ENCODE measurements around the gene C1QTNF2. TPM values are rescaled to one million over a fixed set of nuclear protein-coding genes. Genes with fewer than 3 reads are reported as not detected.

The C1QTNF2 gene
- total RNA-seq, 1 donor from 2014 or later: not detected

- TF ChIP-seq CTCF (IDR thresholded peaks at IDR 0.05; ENCODE audit: insufficient read depth, low read length, severe bottlenecking): no peak
- H3K36me3 ChIP-seq (ENCODE audit: control insufficient read depth, insufficient read depth, low read length): peaks cover 6% of the 10 kb centered on the region
- FAIRE-seq: no peak
- peak within 1 kb of the TSS; percentile 63 for H3K4me3 ChIP-seq (ENCODE audit: low read depth, low read length)
- no peaks in the 10 kb centered on the region for H3K27me3 ChIP-seq (ENCODE audit: control insufficient read depth, insufficient read depth, low read length)
- DNase-seq (ENCODE audit: low read depth): peak; percentile 33
Observed at GRCh38 chr5:160312134-160312959, 58.1 kb downstream of the C1QTNF2 start, which contains the start of gene CCNJL. Gene CCNJL, minus strand, starts transcription at chr5:160312564. Its CDS starts 641 bp downstream, at chr5:160311923.

DNA sequence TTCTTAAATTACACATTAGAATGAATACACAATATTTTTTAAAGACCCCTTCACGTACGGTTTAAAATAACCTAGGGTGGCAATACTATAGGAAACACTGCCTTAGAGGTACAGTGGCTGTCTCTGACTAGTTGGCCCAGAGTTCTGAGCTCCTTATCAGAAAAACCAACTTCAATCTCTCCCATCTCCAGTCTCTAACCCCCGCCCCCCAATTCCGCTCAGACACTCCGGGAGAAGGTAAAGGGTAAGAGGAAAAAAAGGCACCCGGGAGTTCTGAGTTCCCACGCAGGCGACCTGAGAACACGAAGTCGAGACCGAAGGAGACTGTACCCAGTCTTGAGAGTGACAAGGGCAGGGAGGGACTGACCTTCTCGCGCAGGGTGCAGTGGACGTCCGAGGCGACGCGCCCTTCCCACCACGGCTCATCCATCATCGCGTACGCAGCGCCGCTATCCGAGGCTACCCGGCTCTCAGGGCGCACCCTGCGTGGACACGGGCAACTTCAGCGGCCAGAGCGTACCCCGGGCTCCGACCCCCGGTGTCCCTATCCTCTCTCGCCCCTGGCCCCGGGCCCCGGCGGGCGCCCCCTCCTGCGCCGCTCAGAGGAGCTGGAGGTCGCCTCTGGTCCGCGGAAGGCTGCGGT lies 58.8 kb downstream of the C1QTNF2 start:
- Histone ChIP-seq H3K27me3 (ENCODE audit: control insufficient read depth, insufficient read depth, low read length) (no peaks in the 10 kb centered on the region), H3K4me3 (ENCODE audit: low read depth, low read length) (peak overlapping the region; percentile 63), H3K36me3 (ENCODE audit: control insufficient read depth, insufficient read depth, low read length) (peaks cover 9% of the 10 kb centered on the region)
- no peak for TF ChIP-seq CTCF (IDR thresholded peaks at IDR 0.05; ENCODE audit: insufficient read depth, low read length, severe bottlenecking)
- no peak for DNase-seq (ENCODE audit: low read depth)
- FAIRE-seq: no peak

DNA sequence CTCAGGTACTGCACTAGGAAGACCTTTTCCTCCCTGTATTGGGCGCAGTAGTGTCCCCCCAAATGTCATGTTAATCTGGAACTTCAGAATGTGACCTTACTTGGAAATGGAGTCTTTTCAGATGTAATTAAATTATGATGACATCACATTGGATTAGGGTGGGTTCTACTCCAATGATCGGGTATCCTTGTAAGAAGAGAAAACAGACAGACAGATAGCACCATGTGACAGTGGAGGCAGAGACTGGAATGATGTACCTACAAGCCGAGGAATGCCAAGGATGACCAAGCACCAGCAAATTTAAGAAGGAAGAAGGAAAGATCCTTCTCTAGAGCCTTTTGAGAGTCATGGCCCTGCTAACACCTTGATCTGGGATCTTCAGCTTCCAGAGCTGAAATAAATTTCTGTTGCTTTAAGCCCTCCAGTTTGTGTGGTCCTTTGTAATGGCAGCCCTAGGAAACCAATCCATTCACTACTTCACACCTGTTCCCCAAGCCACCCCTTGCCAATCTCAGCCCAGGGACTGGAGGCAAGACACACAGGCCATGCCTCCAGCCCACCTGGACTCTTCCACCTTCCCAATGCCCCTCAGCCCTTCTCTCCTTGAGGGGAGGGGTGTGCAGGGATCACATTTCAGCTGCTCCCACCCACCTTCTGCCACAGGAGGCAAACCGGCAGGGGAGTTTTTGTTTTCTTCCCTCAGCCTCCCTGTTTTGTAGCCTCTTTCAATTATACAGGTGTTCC lies 59.7 kb downstream of the C1QTNF2 start:
- peak overlapping the region; percentile 2 for H3K4me3 ChIP-seq (ENCODE audit: low read depth, low read length)
- TF ChIP-seq CTCF (IDR thresholded peaks at IDR 0.05; ENCODE audit: insufficient read depth, low read length, severe bottlenecking): no peak
- FAIRE-seq: no peak

GRCh38 chr5:160310140-160310539 lies 60.3 kb downstream of the C1QTNF2 start:
- Histone ChIP-seq H3K36me3 (ENCODE audit: control insufficient read depth, insufficient read depth, low read length) (peaks cover 9% of the 10 kb centered on the region), H3K4me3 (ENCODE audit: low read depth, low read length) (no peak overlapping the region), H3K27me3 (ENCODE audit: control insufficient read depth, insufficient read depth, low read length) (no peaks in the 10 kb centered on the region)
- no peak for DNase-seq (ENCODE audit: low read depth)
- TF ChIP-seq CTCF (IDR thresholded peaks at IDR 0.05; ENCODE audit: insufficient read depth, low read length, severe bottlenecking): no peak
- FAIRE-seq: no peak

More for the DNA sequence above, 59.7 kb downstream of the C1QTNF2 start:
- no peak for DNase-seq (ENCODE audit: low read depth)
- Histone ChIP-seq H3K27me3 (ENCODE audit: control insufficient read depth, insufficient read depth, low read length) (no peaks in the 10 kb centered on the region), H3K36me3 (ENCODE audit: control insufficient read depth, insufficient read depth, low read length) (peaks cover 9% of the 10 kb centered on the region)

DNA sequence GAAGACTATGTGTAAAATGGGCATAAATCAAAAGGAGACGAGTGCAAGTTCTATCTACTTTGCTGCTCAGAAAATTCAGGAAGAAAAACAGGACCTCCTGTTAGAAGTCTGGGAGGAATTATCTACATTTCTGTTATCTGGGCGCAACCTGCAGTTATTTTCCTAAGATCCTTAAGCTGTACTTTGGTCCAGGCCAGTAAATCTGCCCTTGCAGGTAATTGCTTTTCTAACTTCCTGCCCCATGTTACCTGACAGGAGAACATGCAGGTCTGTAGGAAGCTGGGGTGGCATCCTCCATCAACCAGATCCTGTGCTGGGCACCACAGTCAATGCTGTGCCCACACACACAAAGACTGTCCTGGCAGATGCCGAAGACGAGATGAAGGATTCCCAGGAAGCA lies 63.7 kb downstream of the C1QTNF2 start:
- FAIRE-seq: no peak
- peaks cover 9% of the 10 kb centered on the region for H3K36me3 ChIP-seq (ENCODE audit: control insufficient read depth, insufficient read depth, low read length)
- DNase-seq (ENCODE audit: low read depth): no peak
- no peak overlapping the region for H3K4me3 ChIP-seq (ENCODE audit: low read depth, low read length)
- TF ChIP-seq CTCF (IDR thresholded peaks at IDR 0.05; ENCODE audit: insufficient read depth, low read length, severe bottlenecking): no peak
- no peaks in the 10 kb centered on the region for H3K27me3 ChIP-seq (ENCODE audit: control insufficient read depth, insufficient read depth, low read length)
